MV-4-11 (cell line): Measurements from ENCODE around the gene SUV39H2.

Experiments used
- DNase-seq: peaks from one replicate; lab custom pipeline; 2025; lab: John Stamatoyannopoulos, UW

SUV39H2 gene

DNA sequence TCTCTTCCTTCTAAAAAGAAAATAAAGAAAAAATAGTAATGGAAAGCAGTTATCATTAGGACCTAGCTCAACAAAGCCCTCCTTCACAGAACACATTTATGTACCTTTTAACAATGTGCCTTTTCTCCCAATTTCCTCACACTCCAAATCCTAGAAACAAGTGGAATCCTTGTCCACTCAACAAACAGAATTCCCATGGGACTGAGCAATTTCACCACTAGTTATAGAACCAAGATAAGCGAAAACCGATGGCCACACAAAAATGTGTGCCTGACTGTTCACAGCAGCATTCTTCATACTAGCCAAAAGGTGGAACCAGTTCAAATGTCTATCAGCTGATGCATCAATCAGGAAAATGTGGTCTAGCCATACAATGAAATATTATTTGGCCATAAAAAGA is 57.9 kb downstream of the SUV39H2 start:
- no peak for DNase-seq

DNA sequence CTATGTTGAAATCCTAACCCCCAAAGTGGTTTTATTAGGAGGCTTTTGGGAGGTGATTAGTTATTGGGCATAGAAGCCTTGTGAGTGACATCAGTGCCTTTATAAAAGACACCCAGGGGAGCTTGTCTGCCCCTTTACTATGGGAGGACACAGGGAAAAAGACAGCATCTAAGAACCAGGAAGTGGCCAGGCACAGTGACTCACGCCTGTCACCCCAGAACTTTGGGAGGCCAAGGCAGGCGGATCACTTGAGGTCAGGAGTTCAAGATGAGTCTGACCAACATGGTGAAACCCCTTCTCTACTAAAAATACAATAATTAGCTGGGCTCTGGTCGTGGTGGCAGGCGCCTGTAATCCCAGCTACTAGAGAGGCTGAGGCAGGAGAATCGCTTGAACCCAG is 60.3 kb downstream of the SUV39H2 start:
- DNase-seq = peak; percentile 87

DNA sequence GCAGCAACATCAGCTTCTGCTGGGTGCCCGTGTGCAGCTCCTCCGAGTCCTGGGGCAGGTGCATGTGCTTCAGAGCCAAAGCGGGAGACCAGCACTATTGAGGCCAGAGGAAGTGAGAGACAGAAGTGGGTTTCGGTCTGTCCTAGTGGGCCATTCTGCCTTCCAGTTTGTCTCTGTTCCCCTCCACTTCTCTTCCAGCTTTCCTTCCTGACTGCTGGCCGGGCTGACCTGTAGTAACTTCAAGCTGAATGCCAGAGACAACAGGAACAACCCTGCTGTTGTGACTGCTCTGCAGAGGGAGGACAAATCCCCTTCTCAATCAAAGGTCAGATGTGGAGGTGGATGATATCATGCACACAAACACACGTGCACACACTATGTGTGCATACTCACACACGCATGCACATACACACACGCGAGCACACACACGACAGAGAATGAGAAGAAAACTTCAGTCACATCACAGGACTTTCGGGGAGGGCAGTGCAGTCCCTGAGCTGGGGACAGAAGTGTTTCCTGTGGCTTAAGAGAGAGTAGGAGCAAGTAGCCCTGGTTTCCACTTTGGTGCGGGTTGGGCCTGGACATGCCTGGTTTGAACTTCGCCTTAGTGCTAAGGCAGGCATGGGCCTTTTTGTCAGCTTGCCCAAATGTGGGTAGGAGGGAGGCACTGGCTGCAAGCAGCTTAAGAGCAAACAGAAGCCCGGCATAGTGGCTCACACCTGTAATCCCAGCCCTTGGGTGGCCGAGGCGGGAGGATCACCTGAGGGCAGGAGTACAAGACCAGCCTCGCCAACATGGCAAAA is 63.7 kb downstream of the SUV39H2 start:
- DNase-seq = peak; percentile 63

DNA sequence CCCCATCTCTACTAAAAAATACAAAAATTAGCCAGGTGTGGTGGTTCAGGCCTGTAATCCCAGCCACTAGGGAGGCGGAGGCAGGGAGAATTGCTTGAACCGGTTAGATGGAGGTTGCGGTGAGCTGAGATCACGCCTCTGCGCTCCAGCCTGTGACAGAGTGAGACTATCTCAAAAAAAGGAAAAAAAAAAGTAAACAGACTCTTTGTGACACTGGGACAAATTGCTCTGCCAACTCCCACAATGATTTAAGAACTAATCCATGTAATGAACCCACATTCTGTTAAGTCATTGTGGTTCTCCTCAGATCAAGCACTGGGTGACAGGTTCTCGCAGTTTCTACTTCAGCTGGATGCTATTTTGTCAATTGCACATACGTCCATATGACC is 64.3 kb downstream of the SUV39H2 start:
- peak; percentile 48 for DNase-seq

DNA sequence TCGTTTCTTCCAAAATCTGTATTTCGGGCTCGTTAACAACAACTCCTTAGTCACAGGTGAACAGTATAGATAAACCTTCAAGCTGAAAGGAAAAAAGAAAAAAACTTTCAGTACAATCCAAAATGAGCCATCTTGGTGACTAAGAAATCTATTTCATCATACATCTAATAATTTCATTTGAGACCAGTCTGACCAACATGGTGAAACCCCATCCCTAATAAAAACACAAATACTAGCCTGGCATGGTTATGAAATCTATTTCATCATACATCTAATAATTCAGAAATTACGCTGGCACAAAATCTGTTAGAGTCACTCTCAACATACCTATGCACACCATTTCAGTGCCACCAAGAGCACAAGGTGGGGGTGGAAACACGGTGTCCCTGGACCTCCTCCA is 66.4 kb downstream of the SUV39H2 start:
- no peak for DNase-seq

DNA sequence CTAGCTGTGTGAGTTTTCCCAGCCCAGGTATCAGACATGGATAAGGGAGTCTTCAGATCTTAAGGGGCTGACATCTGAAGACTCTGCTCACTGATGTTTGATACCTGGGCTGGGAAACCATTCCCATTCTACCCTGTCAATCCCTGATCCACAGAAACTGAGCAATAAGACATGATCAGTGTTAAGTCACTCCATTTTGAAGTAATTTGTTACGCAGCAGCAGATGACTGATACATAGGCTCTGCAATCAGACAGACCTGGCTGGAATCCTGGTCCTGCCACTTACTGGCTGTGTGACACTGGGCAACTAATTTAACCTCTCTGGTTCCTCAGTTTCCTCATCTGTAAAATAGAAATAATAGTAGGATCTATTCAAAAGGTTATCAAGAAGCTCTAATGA is 68.6 kb downstream of the SUV39H2 start:
- DNase-seq = no peak

DNA sequence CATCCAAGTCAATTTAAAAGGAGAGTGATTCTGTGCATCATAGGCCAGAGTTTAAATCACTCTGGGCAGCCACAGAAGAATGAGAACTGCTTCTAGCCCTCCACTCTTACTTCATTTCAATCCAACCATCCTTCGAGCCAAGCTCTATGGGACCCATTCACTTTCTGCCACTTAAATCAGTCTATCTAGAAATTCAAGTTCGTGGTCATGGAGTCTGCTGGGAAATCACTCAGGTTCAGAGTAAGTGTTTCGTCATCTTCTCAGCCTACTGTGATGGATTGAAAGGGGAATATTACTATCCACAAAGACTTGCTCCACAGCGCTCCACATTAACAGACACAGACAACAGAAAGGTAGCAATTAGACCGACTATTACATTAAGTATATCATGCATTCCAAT is 70.6 kb downstream of the SUV39H2 start:
- peak; percentile 47 for DNase-seq

DNA sequence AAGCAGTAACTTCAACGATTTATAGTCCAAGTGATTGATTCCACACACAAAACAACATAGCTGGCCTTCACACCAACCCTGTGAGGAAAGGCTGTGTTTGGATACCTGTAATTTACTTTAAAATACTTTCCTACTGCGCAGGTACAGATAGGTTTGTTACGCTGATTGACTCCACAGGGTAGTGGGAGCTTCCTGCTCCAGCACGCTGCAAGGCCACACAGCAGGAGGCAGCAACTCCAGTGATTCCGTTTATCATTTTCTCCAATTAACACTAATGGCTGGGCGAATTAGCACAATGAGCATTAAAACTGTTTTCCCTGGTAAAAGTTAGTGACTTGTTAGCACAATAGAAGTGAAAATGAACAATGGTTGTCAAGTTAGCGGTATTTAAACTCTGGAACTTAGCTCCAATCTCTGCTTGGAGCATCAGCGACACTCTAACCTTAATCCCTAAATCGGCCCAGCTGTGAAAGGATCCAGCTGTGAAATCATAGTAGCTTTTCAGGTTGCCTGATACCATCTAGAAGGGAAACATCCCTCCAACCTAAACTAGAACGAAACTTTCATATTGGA is 74.3 kb downstream of the SUV39H2 start:
- DNase-seq = peak; percentile 33

DNA sequence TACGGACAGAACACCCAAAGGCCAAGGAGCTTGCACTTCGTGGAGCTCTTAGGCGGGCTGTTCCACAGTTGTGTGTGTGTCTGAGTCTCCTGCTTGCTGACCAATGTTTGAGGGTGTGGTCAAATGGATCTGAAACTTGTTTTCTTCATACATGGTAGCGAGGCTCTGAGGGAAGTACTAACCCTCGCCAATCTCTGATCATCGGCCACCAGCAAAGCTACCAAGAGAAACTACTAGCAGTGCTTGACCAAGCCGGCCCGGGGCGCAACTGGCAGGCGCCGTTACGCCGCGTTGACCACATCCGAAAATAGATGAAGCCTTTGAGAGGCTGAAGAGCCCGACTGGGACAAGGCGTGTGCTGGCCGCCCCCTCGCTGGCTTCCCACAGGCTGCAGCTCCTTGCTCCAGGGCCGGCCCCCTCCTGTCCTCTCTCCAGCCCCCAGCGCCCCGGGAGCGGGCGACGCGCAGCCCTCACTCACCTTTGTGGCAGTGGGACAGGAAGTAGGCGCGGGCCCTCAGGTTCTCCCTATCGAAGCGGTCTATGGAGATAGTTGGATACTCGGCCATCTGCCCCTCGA is 74.8 kb downstream of the SUV39H2 start:
- DNase-seq = peak; percentile 88
